ENCODE measurements around the gene CALCR.
"Not testable (repeated sequence)": the region's sequence is repeated elsewhere in the genome, so short reads cannot be mapped to it uniquely, and the experiment has no call there.

The CALCR gene

DNA sequence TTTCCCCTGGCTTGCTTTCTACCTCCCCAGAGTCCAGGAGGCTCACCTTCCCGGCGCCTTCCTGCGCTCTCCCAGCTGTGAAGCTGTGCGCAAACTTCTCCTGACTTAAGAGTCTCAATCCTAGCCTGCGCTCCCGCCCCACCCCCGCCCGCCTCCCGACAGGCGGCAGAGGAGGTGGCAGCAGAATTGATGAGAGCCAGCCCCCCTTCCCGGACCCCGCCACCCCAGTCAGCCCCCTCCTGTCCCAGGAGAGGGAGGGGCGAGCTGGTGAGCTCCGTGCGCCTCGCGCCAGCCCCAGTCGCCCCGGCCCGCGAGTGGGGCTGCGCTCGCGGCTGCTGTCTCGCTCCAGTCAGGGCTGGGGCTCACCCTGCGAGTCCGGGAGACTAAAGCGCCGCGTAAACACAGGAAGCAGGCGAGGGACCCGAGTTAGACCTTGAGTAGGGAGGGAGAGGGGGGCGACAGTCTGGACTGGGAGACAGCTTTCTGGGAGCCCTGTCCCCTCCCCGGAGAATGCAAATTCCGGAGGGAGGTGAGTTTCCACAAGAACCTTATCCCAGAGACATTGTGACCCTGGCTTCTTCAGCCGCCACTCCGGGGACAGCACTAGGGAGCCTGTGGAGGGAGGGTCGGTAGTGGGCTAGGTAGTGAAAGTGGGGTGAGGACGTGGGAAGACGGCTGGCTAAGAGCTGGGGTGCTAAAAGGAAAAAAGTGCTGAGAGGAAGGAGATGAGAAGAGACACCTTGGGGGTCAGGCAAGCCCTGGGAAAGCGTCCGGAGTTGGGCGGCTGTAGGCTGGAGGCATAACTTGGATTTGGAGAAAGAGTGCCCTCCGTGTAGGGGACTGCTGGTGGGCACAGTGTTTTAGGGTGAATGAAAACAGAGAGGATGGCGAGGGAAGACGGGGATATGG lies at the start of gene CALCR:
CALCR (minus strand) TSS at position 79 of the 909 bp plus-strand sequence. CDS start 87,743 bp downstream, outside the sequence.
- no peak for DNase-seq

- no peak for DNase-seq
Observed at GRCh38 chr7:93623816-93624215, 49.3 kb upstream of the CALCR start.

DNA sequence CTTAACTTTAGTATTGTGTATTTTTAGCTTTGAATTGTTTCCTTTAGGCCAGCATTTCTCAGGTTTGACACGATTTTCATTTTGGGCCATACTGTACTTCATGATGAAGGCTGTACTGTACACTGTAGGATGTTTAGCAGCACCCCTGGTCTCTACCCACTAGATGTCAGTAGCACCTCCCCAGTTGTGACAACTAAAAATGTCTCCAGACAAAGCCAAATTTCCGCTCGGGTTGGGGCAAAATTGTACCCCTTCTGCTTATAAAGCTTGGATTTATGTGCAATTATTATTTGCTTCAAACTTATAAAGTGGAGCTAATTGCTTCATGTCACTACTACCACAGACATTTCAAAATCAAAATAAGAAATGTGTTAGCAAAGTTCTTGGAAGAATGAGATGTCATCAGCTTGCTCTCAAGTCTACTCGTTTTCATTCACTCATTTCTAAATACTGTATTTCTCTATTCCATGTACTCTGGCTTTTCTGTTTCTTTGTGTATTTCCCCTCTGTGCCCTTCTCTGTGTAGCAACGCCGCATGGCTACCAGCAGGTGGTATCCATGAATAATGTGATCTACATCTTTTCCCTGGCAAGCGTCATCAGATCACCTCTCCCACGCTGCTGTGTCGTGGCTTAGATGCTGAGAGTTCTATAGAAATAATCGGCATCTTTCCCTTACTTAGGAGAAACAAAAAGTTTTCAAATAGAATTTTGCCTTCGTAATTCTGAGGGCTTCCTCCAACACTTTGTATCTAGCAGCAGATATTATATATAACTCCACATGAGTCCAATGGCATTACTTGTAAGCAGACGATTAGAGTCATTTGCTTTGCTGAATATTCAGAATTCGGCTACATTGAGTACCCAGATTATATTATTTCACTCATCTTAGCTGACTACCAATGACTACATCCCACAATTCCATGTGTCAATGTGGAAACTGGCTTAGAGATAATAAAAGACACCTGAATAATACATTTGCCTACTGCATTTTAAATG lies 47.8 kb upstream of the CALCR start:
- DNase-seq, result no peak

- no peak for DNase-seq
Observed at GRCh38 chr7:93620864-93621263, 46.3 kb upstream of the CALCR start.

DNA sequence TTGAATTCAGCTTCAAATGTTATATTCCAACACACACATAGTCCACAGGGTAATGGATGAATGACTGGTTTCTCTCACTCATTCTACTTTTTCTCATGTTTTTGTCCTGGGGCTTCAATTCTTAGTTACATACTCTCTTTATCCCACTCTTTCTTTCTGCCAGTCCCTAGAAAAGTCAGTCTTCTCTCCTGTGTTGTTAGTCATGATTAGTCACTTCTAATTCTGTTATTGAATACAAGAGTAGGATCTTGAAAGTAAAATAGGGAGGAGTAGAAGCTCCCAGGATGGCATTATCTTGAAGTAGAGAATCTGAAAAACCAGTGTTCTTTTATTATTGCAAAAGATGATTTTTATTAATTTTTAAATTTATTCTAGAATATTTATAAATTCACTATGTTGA lies 45.5 kb upstream of the CALCR start:
- DNase-seq, result no peak

- DNase-seq, result no peak
Observed at GRCh38 chr7:93601363-93601762, 26.8 kb upstream of the CALCR start.

GRCh38 chr7:93594250-93594649 lies 19.7 kb upstream of the CALCR start:
- no peak for DNase-seq

- no peak for DNase-seq
Observed at GRCh38 chr7:93592588-93593266, 18.2 kb upstream of the CALCR start.

- not testable (repeated sequence) for DNase-seq
Observed at GRCh38 chr7:93591224-93592050, 16.9 kb upstream of the CALCR start.

- not testable (repeated sequence) for DNase-seq
Observed at GRCh38 chr7:93586479-93586865, 11.9 kb upstream of the CALCR start.

GRCh38 chr7:93585694-93586478 lies 11.4 kb upstream of the CALCR start:
- DNase-seq, result not testable (repeated sequence)

GRCh38 chr7:93579431-93579830 lies 4.9 kb upstream of the CALCR start:
- no peak for DNase-seq

- no peak for DNase-seq
Observed at GRCh38 chr7:93578762-93579161, 4.2 kb upstream of the CALCR start.

- no peak for DNase-seq
Observed at GRCh38 chr7:93575555-93576399, 1.3 kb upstream of the CALCR start.

- no peak for DNase-seq
Observed at GRCh38 chr7:93574269-93574645, 267 bp downstream of the CALCR start.

GRCh38 chr7:93569189-93569588 lies 5.3 kb downstream of the CALCR start:
- DNase-seq, result no peak

GRCh38 chr7:93566876-93567275 lies 7.6 kb downstream of the CALCR start:
- DNase-seq, result no peak

- no peak for DNase-seq
Observed at GRCh38 chr7:93563584-93563983, 10.9 kb downstream of the CALCR start.

DNA sequence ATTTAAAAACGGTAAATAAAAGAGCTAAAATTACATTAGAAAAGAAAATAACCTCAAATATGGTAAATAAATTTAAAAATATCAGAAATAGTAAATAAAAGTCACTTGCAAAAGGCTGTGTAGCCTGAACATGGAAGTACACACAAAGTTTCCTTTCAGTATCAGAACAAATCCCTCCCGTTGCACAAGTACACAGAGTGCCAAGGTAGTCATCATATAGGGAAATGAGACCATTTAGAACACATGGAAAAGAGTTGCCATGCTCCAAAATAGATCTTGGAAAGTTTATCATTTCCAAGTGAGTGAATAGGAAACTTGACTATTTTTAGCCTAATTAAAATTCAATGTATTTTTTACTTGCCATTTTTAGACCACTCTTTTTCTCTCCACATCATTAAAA lies 11.6 kb downstream of the CALCR start:
- DNase-seq, result no peak

- DNase-seq, result no peak
Observed at GRCh38 chr7:93562106-93562505, 12.4 kb downstream of the CALCR start.

Measured in KG1 (cell line).